ENCODE data around the gene IFRD2. TPM values are rescaled to one million over a fixed set of nuclear protein-coding genes. Genes with fewer than 3 reads are reported as not detected.
"Not testable (repeated sequence)": the region's sequence is repeated elsewhere in the genome, so short reads cannot be mapped to it uniquely, and the experiment has no call there.

IFRD2 gene
- total RNA-seq, 1 donor from 2014 or later, result 77.0 TPM

DNA sequence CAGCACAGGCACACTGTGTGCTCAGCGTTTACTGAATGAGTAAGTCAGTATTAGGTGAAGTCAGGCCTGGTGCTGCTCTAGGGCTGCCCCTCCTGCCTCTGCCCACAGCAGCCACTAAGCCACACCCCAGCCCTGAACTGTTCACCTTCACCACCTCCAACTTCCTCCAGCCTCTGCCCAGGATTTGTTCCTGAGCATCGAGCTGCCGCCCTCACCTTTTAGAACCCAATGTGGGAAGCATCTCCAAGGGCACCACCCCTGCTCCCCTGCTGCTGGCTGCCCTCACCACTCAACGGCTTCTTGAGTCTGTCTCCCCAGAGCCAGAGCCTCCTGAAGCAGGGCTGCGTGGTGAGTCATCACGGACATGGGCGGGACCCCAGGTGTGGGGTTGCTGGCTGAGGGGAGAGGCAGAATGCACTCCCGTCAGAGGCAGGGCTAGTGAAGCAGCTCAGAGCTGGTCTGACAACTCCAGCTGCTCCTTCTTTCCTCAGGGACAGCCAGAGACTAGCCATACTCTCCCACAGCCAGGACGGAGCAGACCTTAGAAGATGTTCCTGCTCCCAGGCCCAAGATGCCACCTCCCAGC is 24.5 kb upstream of the IFRD2 start:
- no peaks in the 10 kb centered on the region for H3K27me3 ChIP-seq
- ATAC-seq, result peak; percentile 77
- H3K36me3 ChIP-seq, result peaks cover 33% of the 10 kb centered on the region
- intact Hi-C loops (cut with DNase I), result no loop called here
- TF ChIP-seq, protein P1, sequence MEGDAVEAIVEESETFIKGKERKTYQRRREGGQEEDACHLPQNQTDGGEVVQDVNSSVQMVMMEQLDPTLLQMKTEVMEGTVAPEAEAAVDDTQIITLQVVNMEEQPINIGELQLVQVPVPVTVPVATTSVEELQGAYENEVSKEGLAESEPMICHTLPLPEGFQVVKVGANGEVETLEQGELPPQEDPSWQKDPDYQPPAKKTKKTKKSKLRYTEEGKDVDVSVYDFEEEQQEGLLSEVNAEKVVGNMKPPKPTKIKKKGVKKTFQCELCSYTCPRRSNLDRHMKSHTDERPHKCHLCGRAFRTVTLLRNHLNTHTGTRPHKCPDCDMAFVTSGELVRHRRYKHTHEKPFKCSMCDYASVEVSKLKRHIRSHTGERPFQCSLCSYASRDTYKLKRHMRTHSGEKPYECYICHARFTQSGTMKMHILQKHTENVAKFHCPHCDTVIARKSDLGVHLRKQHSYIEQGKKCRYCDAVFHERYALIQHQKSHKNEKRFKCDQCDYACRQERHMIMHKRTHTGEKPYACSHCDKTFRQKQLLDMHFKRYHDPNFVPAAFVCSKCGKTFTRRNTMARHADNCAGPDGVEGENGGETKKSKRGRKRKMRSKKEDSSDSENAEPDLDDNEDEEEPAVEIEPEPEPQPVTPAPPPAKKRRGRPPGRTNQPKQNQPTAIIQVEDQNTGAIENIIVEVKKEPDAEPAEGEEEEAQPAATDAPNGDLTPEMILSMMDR (IDR thresholded peaks at IDR 0.05), result no peak
- DNase-seq, result peak; percentile 95
- H3K9me3 ChIP-seq, result no peaks in the 10 kb centered on the region
- peaks cover 49% of the 10 kb centered on the region for H3K4me1 ChIP-seq
- peak overlapping the region; percentile 66 for H3K4me3 ChIP-seq
- H3K27ac ChIP-seq, result peak overlapping the region; percentile 79

DNA sequence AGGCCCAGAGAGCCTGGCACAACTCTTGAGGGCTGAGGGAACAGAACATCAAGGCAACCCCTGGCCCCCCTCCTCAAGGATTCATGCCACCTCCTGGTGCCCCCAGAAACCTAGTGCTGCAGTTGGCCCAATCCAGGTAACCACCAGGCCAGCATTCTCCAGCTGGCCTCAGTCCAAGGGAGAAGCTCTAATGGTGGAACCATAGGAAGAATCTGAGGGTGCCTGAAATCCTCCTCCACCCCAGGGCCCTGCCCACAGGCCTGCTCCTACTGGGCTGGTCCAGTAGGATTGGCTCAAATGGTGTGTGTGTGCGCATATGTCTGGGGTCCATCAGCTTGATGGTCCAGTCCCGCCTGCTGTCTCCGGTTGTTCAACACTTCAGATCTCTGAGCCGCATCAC is 22.6 kb upstream of the IFRD2 start:
- peaks cover 33% of the 10 kb centered on the region for H3K36me3 ChIP-seq
- H3K27ac ChIP-seq, result peak overlapping the region; percentile 65
- ATAC-seq (no peak), DNase-seq (no peak)
- no peaks in the 10 kb centered on the region for H3K27me3 ChIP-seq
- H3K4me3 ChIP-seq, result no peak overlapping the region
- no peaks in the 10 kb centered on the region for H3K9me3 ChIP-seq
- peaks cover 41% of the 10 kb centered on the region for H3K4me1 ChIP-seq
- intact Hi-C loops (cut with DNase I), result no loop called here
- TF ChIP-seq, protein P1 (IDR thresholded peaks at IDR 0.05), result no peak

DNA sequence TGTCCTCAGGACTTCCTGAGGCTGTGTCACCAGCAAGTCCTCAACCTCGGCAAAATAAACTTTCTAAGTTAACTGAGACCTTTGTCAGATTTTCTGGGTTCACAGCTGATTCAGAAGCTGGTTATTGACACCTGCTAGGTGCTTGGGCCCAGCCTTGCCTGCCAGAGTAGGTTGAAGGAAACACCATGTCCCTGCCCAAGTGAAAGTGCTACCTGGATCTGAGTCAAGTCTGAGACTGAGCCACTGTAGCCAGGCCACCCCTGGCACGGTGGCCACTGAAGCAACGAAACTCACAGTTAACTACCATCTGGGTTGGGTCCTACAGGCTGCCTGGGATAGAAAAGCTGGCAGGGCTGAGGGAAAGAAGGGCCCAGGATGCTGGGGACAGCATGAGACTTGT is 22.1 kb upstream of the IFRD2 start:
- TF ChIP-seq, protein P1 (IDR thresholded peaks at IDR 0.05), result no peak
- H3K4me1 ChIP-seq, result peaks cover 36% of the 10 kb centered on the region
- no peak overlapping the region for H3K4me3 ChIP-seq
- ATAC-seq, result peak; percentile 19
- H3K36me3 ChIP-seq, result peaks cover 29% of the 10 kb centered on the region
- DNase-seq, result peak; percentile 71
- no peaks in the 10 kb centered on the region for H3K9me3 ChIP-seq
- H3K27me3 ChIP-seq, result no peaks in the 10 kb centered on the region
- H3K27ac ChIP-seq, result peak overlapping the region; percentile 65
- intact Hi-C loops (cut with DNase I), result no loop called here

DNA sequence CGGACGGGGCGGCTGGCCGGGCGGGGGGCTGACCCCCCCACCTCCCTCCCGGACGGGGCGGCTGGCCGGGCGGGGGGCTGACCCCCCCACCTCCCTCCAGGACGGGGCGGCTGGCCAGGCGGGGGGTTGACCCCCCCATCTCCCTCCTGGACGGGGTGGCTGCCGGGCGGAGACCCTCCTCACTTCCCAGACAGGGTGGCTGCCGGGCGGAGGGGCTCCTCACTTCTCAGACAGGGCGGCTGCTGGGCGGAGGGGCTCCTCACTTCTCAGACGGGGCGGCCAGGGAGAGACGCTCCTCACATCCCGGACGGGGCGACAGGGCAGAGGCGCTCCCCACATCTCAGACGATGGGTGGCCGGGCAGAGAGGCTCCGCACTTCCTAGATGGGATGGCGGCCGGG is 19.8 kb upstream of the IFRD2 start:
- intact Hi-C loops (cut with DNase I); H3K27ac ChIP-seq; H3K9me3 ChIP-seq; H3K27me3 ChIP-seq; DNase-seq; ATAC-seq: not testable (repeated sequence)
- peaks cover 10% of the 10 kb centered on the region for H3K36me3 ChIP-seq
- H3K4me3 ChIP-seq, result peak overlapping the region; percentile 19
- peaks cover 15% of the 10 kb centered on the region for H3K4me1 ChIP-seq

DNA sequence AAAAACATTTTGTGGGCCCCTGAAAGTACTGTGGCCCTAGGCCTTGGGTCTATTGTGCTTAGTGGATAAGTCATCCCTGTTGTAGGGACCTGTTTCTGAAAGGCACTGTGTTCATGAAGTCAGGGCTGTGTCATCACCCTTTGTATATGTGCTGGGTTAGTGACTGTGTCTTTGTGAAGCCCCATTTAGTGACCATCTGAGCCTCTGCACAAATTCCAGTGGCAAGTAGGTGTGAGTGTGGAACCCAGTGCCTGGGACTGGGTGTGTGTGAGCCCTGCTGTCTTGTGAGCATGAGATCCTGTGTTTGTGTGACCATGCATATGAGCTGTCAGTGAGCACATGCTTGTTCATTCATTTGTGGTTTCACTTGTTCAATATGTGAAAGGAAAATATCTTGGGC is 12.4 kb upstream of the IFRD2 start:
- TF ChIP-seq, protein P1 (IDR thresholded peaks at IDR 0.05), result no peak
- ATAC-seq, result no peak
- no peak for DNase-seq
- Histone ChIP-seq H3K4me3 (no peak overlapping the region), H3K9me3 (no peaks in the 10 kb centered on the region), H3K4me1 (peaks cover 23% of the 10 kb centered on the region), H3K27me3 (no peaks in the 10 kb centered on the region), H3K36me3 (no peaks in the 10 kb centered on the region), H3K27ac (no peak overlapping the region)
- intact Hi-C loops (cut with DNase I), result no loop called here

DNA sequence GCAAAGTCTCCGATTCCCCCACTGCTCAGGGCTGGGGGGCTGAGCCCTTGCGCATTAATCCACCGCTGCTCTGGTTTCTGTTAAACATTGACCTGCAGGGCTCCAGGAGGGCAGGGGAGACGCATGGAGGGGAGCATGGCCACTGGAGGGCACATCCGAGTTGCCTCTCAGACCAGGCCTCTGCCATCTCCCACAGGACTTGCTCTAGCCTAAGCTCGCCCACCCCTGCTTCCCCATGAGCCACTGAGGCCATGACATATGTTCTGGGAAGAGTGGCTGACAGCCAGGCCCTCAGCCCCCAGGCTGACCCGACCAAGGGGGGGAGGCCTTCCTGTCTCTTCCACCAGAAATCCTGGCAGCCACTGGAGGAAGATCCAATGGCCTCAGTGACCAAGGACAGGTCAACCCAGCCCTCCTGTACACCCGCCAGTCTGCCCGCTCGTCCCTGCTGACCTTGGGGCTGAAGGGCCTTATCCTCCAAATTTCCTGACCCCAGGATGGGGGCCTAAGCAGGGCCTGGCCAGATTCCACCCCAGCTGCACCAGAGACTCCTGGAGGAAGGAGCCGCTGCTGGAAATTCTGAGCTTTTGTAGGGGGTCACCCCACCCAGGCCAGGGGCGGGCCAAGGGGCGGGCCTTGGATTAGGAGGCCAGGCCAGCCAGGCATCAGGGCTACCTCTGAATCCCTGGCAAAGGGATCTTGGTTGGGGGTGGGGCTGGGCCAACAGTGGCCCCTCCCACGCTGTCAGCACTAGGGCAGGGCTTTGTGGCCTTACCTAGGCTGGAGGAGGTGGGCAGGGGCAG is 11.0 kb upstream of the IFRD2 start, which contains the start of gene HYAL1:
HYAL1 (minus strand) TSS at position 562 of the 803 bp plus-strand sequence. CDS start 618 bp downstream, outside the sequence.
- DNase-seq, result peak; percentile 92
- ATAC-seq, result peak; percentile 63
- H3K9me3 ChIP-seq, result no peaks in the 10 kb centered on the region

More for the DNA sequence above, 11.0 kb upstream of the IFRD2 start, which contains the start of gene HYAL1:
- intact Hi-C loops (cut with DNase I), result no loop called here
- H3K4me3 ChIP-seq, result peak within 1 kb of the TSS; percentile 65
- peak within 1 kb of the TSS; percentile 79 for H3K27ac ChIP-seq
- TF ChIP-seq, protein P1 (IDR thresholded peaks at IDR 0.05), result peak; percentile 32
- no peaks in the 10 kb centered on the region for H3K27me3 ChIP-seq
- no peaks in the 10 kb centered on the region for H3K36me3 ChIP-seq
- H3K4me1 ChIP-seq, result peaks cover 29% of the 10 kb centered on the region

Measured in upper lobe of right lung (tissue), 1 donor.